Thyroid gland (tissue), 4 donors: ENCODE data around the gene EPM2A.

ENCODE experiments used
- POLR2A ChIP-seq, 2 donors: fragments of 450-650 bp; IDR thresholded peaks; one replicate each; pipeline ENCODE4 v1.6.1; 2017; ENCODE audit warnings: antibody characterized with exemption in 2 of 2, mild to moderate bottlenecking in 2 of 2, moderate library complexity in 1 of 2
- TF ChIP-seq, protein P1 (sequence below), 6 experiments: fragments of 200-600 bp in 3 of 6; fragments of 450-650 bp in 3 of 6; sonication (generic) in 3 of 6; IDR thresholded peaks; one replicate each; pipeline ENCODE4 v1.5.1; 2016 to 2019; ENCODE audit warnings: antibody characterized with exemption in 6 of 6, mild to moderate bottlenecking in 2 of 6, inconsistent platforms in 1 of 6, moderate library complexity in 1 of 6

DNA sequence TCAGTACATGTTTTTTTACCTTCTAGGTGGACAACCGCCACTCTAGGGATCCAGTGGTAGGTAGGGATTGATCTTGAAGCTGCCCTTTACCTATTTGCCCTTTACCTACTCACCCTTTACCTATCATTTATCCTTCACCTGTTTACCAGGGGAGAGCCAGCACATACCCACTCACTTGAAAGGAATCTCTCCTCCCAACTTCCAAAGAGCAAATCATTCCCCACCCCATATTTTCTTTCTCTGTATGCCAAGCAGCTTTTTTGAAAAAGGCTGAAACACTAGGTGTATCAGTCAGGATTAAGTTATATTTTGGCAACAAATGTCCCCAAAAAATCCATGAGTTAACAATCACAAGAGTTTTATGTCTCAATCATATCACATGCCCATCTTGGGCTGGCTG lies 10.5 kb upstream of the EPM2A start:
- TF ChIP-seq, protein P1, sequence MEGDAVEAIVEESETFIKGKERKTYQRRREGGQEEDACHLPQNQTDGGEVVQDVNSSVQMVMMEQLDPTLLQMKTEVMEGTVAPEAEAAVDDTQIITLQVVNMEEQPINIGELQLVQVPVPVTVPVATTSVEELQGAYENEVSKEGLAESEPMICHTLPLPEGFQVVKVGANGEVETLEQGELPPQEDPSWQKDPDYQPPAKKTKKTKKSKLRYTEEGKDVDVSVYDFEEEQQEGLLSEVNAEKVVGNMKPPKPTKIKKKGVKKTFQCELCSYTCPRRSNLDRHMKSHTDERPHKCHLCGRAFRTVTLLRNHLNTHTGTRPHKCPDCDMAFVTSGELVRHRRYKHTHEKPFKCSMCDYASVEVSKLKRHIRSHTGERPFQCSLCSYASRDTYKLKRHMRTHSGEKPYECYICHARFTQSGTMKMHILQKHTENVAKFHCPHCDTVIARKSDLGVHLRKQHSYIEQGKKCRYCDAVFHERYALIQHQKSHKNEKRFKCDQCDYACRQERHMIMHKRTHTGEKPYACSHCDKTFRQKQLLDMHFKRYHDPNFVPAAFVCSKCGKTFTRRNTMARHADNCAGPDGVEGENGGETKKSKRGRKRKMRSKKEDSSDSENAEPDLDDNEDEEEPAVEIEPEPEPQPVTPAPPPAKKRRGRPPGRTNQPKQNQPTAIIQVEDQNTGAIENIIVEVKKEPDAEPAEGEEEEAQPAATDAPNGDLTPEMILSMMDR (IDR thresholded peaks at IDR 0.05), result no peak
- no peak for TF ChIP-seq POLR2A (IDR thresholded peaks at IDR 0.05)
